ENCODE results near the gene S100A16. TPM values are rescaled to one million over a fixed set of nuclear protein-coding genes. Genes with fewer than 3 reads are reported as not detected.
"Not testable (repeated sequence)": the region's sequence is repeated elsewhere in the genome, so short reads cannot be mapped to it uniquely, and the experiment has no call there.

S100A16 gene
- total and polyA plus RNA-seq, 8 donors, result 8.9 to 361 (median 120) TPM

- WGBS, 5 donors, result 81 to 89% (median 86%) methylated on average over 11 of the region's 11 CpGs
- Histone ChIP-seq H3K4me1 (peaks cover 10 to 84% (median 50%) of the 10 kb centered on the region in 4 donors), H3K9me3 (no peaks in the 10 kb centered on the region), H3K36me3 (peaks cover 86 to 100% (median 100%) of the 10 kb centered on the region in 4 donors), H3K4me3 (no peak overlapping the region), H3K27me3 (no peaks in the 10 kb centered on the region), H3K27ac (peak overlapping the region in 1 of 5 donors; percentile 15)
- no peak for TF ChIP-seq EP300 (IDR thresholded peaks at IDR 0.05)
- TF ChIP-seq POLR2A (IDR thresholded peaks at IDR 0.05), result no peak
- no peak for TF ChIP-seq CTCF (IDR thresholded peaks at IDR 0.05)
- TF ChIP-seq POLR2AphosphoS5 (IDR thresholded peaks at IDR 0.05), result no peak
- DNase-seq, result no peak
- intact Hi-C loops (cut with DNase I; ENCODE audit: low total_unique reads), result no loop called here
Observed at GRCh38 chr1:153642161-153642560, 29.2 kb upstream of the S100A16 start.

GRCh38 chr1:153640861-153641260, 27.9 kb upstream of the S100A16 start:
- WGBS, 5 donors, result 59 to 79% (median 70%) methylated on average over 6 of the region's 6 CpGs
- intact Hi-C loops (cut with DNase I; ENCODE audit: low total_unique reads), result no loop called here

GRCh38 chr1:153640213-153640612, 27.3 kb upstream of the S100A16 start:
- DNase-seq; H3K27me3 ChIP-seq; H3K27ac ChIP-seq; H3K4me3 ChIP-seq; intact Hi-C loops (cut with DNase I; ENCODE audit: low total_unique reads); H3K9me3 ChIP-seq: not testable (repeated sequence)
- WGBS, 5 donors, result 88 to 99% (median 97%) methylated on average over 5 of the region's 5 CpGs
- Histone ChIP-seq H3K36me3 (peaks cover 85 to 97% (median 96%) of the 10 kb centered on the region in 4 donors), H3K4me1 (peaks cover 29 to 91% (median 58%) of the 10 kb centered on the region in 4 donors)

More at GRCh38 chr1:153640861-153641260, 27.9 kb upstream of the S100A16 start:
- TF ChIP-seq EP300 (IDR thresholded peaks at IDR 0.05) (no peak), POLR2AphosphoS5 (IDR thresholded peaks at IDR 0.05) (no peak), POLR2A (IDR thresholded peaks at IDR 0.05) (no peak), CTCF (IDR thresholded peaks at IDR 0.05) (no peak)
- Histone ChIP-seq H3K27ac (no peak overlapping the region), H3K36me3 (peaks cover 90 to 100% (median 100%) of the 10 kb centered on the region in 4 donors), H3K27me3 (no peaks in the 10 kb centered on the region), H3K4me3 (no peak overlapping the region), H3K9me3 (no peaks in the 10 kb centered on the region), H3K4me1 (peaks cover 23 to 85% (median 51%) of the 10 kb centered on the region in 4 donors)
- DNase-seq, result no peak

- Histone ChIP-seq H3K4me3 (no peak overlapping the region), H3K27ac (no peak overlapping the region), H3K36me3 (peaks cover 79 to 88% (median 87%) of the 10 kb centered on the region in 4 donors), H3K4me1 (peaks cover 33 to 94% (median 62%) of the 10 kb centered on the region in 4 donors), H3K9me3 (no peaks in the 10 kb centered on the region), H3K27me3 (no peaks in the 10 kb centered on the region)
- TF ChIP-seq CTCF (IDR thresholded peaks at IDR 0.05) (no peak), EP300 (IDR thresholded peaks at IDR 0.05) (no peak), POLR2AphosphoS5 (IDR thresholded peaks at IDR 0.05) (no peak), POLR2A (IDR thresholded peaks at IDR 0.05) (no peak)
- DNase-seq, result no peak
- WGBS, 5 donors, result 76 to 85% (median 82%) methylated on average over 3 of the region's 3 CpGs
- intact Hi-C loops (cut with DNase I; ENCODE audit: low total_unique reads), result no loop called here
Observed at GRCh38 chr1:153639280-153639679, 26.3 kb upstream of the S100A16 start.

GRCh38 chr1:153638261-153638660, 25.3 kb upstream of the S100A16 start:
- peak overlapping the region in 1 of 5 donors; percentile 5 for H3K27ac ChIP-seq
- TF ChIP-seq CTCF (IDR thresholded peaks at IDR 0.05), result no peak
- no peaks in the 10 kb centered on the region for H3K9me3 ChIP-seq
- H3K36me3 ChIP-seq, result peaks cover 68 to 78% (median 77%) of the 10 kb centered on the region in 4 donors
- H3K4me3 ChIP-seq, result no peak overlapping the region
- peaks cover 36 to 88% (median 61%) of the 10 kb centered on the region in 4 donors for H3K4me1 ChIP-seq
- intact Hi-C loops (cut with DNase I; ENCODE audit: low total_unique reads), result no loop called here
- WGBS, 5 donors, result 37 to 62% (median 47%) methylated on average over 6 of the region's 6 CpGs
- no peak for DNase-seq
- no peaks in the 10 kb centered on the region for H3K27me3 ChIP-seq

Data from stomach (tissue), 9 donors.